Parathyroid adenoma (tissue), 2 donors: Measurements from ENCODE around the gene HSDL1.

Source experiments
- H2AFZ ChIP-seq: fragments of 300-600 bp; sonication (generic); one replicate; pipeline ENCODE4 v1.7.0; 2017; ENCODE audit warnings: antibody characterized with exemption, mild to moderate bottlenecking
- H3K27ac ChIP-seq: fragments of 300-600 bp; sonication (generic); one replicate; pipeline ENCODE4 v1.7.0; 2017
- H3K27me3 ChIP-seq: fragments of 300-600 bp; sonication (generic); one replicate; pipeline ENCODE4 v1.7.0; 2017; ENCODE audit warnings: low read length; ENCODE audit not compliant: control insufficient read depth, insufficient read depth
- H3K36me3 ChIP-seq: fragments of 300-600 bp; sonication (generic); one replicate; pipeline ENCODE4 v1.7.0; 2017; ENCODE audit warnings: low read length; ENCODE audit not compliant: control insufficient read depth, insufficient read depth
- H3K4me1 ChIP-seq: fragments of 300-600 bp; sonication (generic); one replicate; pipeline ENCODE4 v1.7.0; 2017; ENCODE audit warnings: control low read depth
- H3K4me2 ChIP-seq: fragments of 300-600 bp; sonication (generic); one replicate; pipeline ENCODE4 v1.7.0; 2017; ENCODE audit warnings: low read length
- H3K4me3 ChIP-seq: fragments of 300-600 bp; sonication (generic); one replicate; pipeline ENCODE4 v1.7.0; 2017; ENCODE audit warnings: low read depth, low read length
- H3K79me2 ChIP-seq: fragments of 300-600 bp; sonication (generic); one replicate; pipeline ENCODE4 v1.7.0; 2017; ENCODE audit warnings: control low read depth
- H3K9ac ChIP-seq: fragments of 300-600 bp; sonication (generic); one replicate; pipeline ENCODE4 v1.7.0; 2017; ENCODE audit warnings: mild to moderate bottlenecking
- H3K9me3 ChIP-seq: fragments of 300-600 bp; sonication (generic); one replicate; pipeline ENCODE4 v1.7.0; 2017; ENCODE audit warnings: low read length; ENCODE audit not compliant: control insufficient read depth
- TF ChIP-seq, protein P1 (sequence below): fragments of 300-600 bp; sonication (generic); IDR thresholded peaks from one replicate; pipeline ENCODE4 v1.7.0; 2017; ENCODE audit warnings: antibody characterized with exemption, mild to moderate bottlenecking
- donor health status: primary hyperparathyroidism.

Gene HSDL1

DNA sequence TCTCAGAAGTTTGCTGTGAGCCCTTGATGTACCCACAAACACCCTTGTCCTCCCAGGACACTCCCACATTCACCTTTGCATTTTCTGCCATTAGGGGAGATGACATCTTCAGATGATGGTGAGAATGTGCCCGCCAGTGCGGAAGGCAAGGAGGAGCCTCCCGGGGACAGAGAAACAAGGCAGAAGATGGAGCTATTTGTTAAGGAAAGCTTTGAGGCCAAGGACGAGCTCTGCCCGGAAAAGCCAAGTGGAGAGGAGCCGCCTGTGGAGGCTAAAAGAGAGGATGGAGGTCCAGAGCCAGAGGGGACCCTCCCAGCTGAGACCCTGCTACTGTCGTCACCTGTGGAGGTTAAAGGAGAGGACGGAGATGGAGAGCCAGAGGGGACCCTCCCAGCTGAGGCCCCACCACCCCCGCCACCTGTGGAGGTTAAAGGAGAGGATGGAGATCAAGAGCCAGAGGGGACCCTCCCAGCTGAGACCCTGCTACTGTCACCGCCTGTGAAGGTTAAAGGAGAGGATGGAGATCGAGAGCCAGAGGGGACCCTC lies 24.9 kb upstream of the HSDL1 start:
- H3K9me3 ChIP-seq: no peaks in the 10 kb centered on the region
- no peaks in the 10 kb centered on the region for H3K27me3 ChIP-seq
- TF ChIP-seq, protein P1, sequence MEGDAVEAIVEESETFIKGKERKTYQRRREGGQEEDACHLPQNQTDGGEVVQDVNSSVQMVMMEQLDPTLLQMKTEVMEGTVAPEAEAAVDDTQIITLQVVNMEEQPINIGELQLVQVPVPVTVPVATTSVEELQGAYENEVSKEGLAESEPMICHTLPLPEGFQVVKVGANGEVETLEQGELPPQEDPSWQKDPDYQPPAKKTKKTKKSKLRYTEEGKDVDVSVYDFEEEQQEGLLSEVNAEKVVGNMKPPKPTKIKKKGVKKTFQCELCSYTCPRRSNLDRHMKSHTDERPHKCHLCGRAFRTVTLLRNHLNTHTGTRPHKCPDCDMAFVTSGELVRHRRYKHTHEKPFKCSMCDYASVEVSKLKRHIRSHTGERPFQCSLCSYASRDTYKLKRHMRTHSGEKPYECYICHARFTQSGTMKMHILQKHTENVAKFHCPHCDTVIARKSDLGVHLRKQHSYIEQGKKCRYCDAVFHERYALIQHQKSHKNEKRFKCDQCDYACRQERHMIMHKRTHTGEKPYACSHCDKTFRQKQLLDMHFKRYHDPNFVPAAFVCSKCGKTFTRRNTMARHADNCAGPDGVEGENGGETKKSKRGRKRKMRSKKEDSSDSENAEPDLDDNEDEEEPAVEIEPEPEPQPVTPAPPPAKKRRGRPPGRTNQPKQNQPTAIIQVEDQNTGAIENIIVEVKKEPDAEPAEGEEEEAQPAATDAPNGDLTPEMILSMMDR: no peak
- no peak overlapping the region for H3K4me2 ChIP-seq
- H3K4me3 ChIP-seq: no peak overlapping the region
- H3K36me3 ChIP-seq: no peaks in the 10 kb centered on the region
- no peak overlapping the region for H2AFZ ChIP-seq
- no peak overlapping the region for H3K9ac ChIP-seq
- H3K27ac ChIP-seq: no peak overlapping the region
- no peaks in the 10 kb centered on the region for H3K4me1 ChIP-seq
- H3K79me2 ChIP-seq: no peaks in the 10 kb centered on the region

DNA sequence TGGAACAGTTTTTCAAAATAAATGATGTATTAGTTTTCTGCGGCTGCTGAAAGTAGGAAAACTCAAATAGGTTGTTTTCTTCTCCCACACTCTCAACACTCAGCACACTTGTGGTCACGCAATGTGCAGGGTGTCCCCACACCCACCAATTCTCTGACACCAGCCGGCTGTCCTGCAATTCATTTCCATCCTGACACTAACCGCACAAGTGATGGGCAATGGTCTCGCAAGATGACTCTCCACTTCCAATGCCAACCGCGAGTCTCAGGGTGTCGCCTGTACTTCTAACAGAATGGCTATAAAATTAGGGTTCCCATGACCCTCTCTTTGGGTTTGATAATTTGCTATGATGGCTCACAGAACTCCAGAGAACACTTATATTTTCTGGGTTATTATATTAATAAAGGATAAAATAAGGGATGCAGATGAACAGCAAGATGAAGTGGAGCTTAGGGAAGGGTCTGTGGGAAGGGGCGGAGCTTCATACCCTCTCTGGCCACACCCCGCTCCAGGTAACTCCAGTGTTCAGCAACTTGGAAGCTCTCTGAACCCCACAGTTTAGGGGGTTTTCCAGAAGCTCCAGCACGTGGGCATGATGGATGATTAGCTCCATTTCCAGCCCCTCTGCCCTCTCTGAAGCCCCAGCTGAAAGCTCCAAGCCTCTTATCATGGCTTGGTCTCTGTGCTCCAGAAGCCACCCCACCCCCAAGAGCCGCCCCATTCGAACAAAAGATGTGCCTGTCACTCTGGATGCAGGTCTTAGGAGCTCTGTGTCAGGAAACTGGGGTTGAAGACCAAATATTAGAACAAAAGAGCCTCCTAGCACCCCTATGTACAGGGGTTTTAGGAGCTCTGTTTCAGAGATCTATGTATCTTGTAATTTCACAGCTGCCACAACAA lies 22.1 kb upstream of the HSDL1 start:
- Histone ChIP-seq H2AFZ (no peak overlapping the region), H3K79me2 (no peaks in the 10 kb centered on the region), H3K4me3 (no peak overlapping the region), H3K27ac (no peak overlapping the region), H3K9me3 (no peaks in the 10 kb centered on the region), H3K27me3 (no peaks in the 10 kb centered on the region), H3K9ac (no peak overlapping the region), H3K4me1 (no peaks in the 10 kb centered on the region), H3K36me3 (no peaks in the 10 kb centered on the region), H3K4me2 (no peak overlapping the region)
- TF ChIP-seq, protein P1: no peak

DNA sequence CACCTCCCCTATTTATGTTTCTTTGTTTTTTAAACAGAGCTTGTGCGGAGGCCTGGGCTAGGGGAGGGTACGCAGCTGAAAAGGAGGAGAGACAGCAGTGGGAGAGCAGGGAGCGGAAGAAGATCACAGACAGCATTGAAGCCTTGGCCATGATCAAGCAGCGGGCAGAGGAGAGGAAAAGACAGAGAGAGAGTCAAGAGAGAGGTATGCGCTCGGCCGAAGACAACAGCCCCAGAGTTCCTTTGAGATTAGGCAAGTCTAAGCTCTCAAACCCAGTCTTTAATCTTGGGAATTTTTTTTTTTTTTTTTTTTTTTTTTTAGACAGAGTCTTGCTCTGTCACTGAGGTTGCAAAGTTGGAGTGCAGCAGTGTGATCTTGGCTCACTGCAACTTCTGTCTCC lies 20.8 kb upstream of the HSDL1 start:
- H3K4me1 ChIP-seq: no peaks in the 10 kb centered on the region
- no peak overlapping the region for H3K27ac ChIP-seq
- TF ChIP-seq, protein P1: no peak
- no peak overlapping the region for H3K9ac ChIP-seq
- no peak overlapping the region for H3K4me3 ChIP-seq
- no peaks in the 10 kb centered on the region for H3K36me3 ChIP-seq
- H3K27me3 ChIP-seq: no peaks in the 10 kb centered on the region
- H3K79me2 ChIP-seq: no peaks in the 10 kb centered on the region
- no peak overlapping the region for H2AFZ ChIP-seq
- H3K9me3 ChIP-seq: no peaks in the 10 kb centered on the region
- H3K4me2 ChIP-seq: no peak overlapping the region

DNA sequence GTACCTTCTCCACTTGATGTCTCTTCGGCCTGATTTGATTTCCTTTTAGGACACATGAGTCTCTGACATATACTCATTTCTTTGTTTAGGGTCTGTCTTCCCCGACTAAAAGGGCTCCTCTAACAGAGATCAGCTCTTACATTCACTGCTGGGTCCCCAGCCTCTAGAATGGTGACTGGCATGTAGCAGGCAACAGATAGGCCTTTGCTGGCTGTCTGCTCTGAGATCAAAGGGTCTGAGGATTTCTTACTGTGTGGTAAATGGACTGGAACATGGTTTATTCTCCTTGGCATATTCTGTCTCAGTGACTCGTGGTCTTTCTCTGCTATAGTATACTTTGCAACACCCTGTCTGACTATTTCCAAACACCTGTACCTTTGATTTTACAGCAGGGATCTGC lies 16.8 kb upstream of the HSDL1 start:
- Histone ChIP-seq H3K4me1 (no peaks in the 10 kb centered on the region), H3K27ac (no peak overlapping the region), H3K4me2 (no peak overlapping the region), H3K27me3 (no peaks in the 10 kb centered on the region), H3K4me3 (no peak overlapping the region), H3K9ac (no peak overlapping the region), H3K79me2 (no peaks in the 10 kb centered on the region), H2AFZ (no peak overlapping the region), H3K36me3 (no peaks in the 10 kb centered on the region), H3K9me3 (no peaks in the 10 kb centered on the region)
- TF ChIP-seq, protein P1: no peak

DNA sequence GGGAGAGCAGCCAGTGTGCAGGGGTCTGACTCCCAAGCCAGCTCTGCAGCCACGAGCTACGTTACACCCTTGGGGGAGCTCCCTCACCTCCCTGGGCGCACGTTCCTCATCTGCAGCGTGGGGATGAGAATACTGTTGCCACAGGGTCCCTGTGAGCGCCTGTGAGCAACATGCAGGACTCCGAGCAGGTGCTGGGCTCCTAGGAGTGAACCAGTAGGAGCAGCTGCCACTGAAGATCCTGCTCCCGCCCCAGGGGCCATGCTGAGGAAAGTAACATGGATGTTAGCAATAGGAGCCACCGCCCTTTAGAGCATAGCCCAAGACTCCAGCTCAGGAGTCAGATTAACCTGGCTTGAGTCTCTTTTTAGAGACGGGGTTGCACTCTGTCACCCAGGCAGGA lies 16.1 kb upstream of the HSDL1 start:
- Histone ChIP-seq H3K9me3 (no peaks in the 10 kb centered on the region), H3K36me3 (no peaks in the 10 kb centered on the region), H3K27me3 (no peaks in the 10 kb centered on the region), H3K79me2 (no peaks in the 10 kb centered on the region), H2AFZ (no peak overlapping the region), H3K4me3 (no peak overlapping the region), H3K27ac (no peak overlapping the region), H3K4me1 (no peaks in the 10 kb centered on the region), H3K4me2 (no peak overlapping the region), H3K9ac (no peak overlapping the region)
- TF ChIP-seq, protein P1: no peak
